ENCODE results near the gene PIK3R6. TPM values are rescaled to one million over a fixed set of nuclear protein-coding genes. Genes with fewer than 3 reads are reported as not detected.
A peak's percentile ranks its signal among the peaks of the same experiment; 100 is the strongest.

The PIK3R6 gene, protein sequence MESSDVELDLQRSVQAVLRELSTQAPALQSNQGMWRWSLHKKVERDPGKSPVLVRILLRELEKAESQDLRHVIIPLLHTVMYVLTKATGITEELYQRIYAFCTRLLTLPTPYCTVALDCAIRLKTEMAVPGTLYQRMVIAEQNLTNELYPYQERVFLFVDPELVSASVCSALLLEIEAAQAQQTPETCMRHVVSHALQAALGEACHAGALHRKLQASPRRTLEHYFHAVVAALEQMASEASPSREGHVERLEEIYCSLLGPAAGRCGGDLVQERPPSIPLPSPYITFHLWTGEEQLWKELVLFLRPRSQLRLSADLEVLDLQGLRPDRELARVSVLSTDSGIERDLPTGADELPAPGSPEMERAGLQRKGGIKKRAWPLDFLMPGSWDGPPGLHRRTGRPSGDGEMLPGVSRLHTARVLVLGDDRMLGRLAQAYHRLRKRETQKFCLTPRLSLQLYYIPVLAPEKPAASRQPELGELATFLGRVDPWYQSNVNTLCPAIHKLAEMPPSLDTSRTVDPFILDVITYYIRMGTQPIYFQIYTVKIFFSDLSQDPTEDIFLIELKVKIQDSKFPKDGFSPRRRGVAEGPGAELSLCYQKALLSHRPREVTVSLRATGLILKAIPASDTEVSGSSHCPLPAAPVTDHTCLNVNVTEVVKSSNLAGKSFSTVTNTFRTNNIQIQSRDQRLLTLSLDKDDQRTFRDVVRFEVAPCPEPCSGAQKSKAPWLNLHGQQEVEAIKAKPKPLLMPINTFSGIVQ
- total RNA-seq: 1 to 10 TPM in 1 of 4 donors, under 1 TPM in 1, not detected in 2; 0.55 to 1.4 TPM

- TF ChIP-seq, protein P1, sequence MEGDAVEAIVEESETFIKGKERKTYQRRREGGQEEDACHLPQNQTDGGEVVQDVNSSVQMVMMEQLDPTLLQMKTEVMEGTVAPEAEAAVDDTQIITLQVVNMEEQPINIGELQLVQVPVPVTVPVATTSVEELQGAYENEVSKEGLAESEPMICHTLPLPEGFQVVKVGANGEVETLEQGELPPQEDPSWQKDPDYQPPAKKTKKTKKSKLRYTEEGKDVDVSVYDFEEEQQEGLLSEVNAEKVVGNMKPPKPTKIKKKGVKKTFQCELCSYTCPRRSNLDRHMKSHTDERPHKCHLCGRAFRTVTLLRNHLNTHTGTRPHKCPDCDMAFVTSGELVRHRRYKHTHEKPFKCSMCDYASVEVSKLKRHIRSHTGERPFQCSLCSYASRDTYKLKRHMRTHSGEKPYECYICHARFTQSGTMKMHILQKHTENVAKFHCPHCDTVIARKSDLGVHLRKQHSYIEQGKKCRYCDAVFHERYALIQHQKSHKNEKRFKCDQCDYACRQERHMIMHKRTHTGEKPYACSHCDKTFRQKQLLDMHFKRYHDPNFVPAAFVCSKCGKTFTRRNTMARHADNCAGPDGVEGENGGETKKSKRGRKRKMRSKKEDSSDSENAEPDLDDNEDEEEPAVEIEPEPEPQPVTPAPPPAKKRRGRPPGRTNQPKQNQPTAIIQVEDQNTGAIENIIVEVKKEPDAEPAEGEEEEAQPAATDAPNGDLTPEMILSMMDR (IDR thresholded peaks at IDR 0.05): no peak
- no peak for TF ChIP-seq EP300 (IDR thresholded peaks at IDR 0.05; ENCODE audit: low read depth)
- no peak for TF ChIP-seq POLR2A (IDR thresholded peaks at IDR 0.05)
- peak in 1 of 3 donors; percentile 9 for TF ChIP-seq POLR2AphosphoS5 (IDR thresholded peaks at IDR 0.05)
- H3K27me3 ChIP-seq: no peaks in the 10 kb centered on the region
- WGBS, 2 donors (ENCODE audit: low coverage in 1 of 2): 0 to 57% methylated on average over 1 to 11 of the region's 12 CpGs
- in situ Hi-C loops (cut with MboI; ENCODE audit: low pct_ligation_motif_present in 1 of 4, low pct_unique_long_range_greater_than_20kb in 1 of 4, low sequenced_read_pairs in 3 of 4): no loop called here
- no peaks in the 10 kb centered on the region for H3K4me1 ChIP-seq
- no peaks in the 10 kb centered on the region for H3K36me3 ChIP-seq
- intact Hi-C loops (cut with DNase I; ENCODE audit: low total_unique reads): no loop called here
- H3K9me3 ChIP-seq: no peaks in the 10 kb centered on the region
- no peak for DNase-seq
- peak within 1 kb of the TSS in 1 of 4 donors; percentile 29 for H3K27ac ChIP-seq
- peak within 1 kb of the TSS in 1 of 4 donors; percentile 31 for H3K4me3 ChIP-seq
These were observed at the start of gene PIK3R6 for GRCh38 chr17:8867361-8867981. Gene PIK3R6 (minus strand): TSS chr17:8867674. CDS start chr17:8849794, 17,880 bp downstream.

DNA sequence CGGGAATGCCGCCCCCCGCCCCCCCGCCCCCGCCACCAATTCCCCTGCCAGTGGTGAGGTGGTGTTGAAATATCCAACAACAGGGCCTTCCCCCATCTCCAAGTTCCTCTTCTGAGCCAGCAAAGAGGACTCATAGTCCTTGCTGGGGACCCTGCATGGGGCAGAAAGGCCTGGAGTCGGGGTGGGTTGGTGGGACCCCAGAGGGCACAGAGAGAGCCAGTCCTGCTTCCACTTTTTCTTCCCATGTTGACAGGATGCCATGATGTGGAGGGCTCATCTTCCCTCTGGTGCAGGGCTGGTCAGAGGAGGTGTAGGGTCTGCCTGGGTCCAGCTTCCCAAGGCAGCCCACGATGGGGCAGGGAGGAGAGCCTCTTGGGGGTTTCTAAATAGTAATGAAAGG lies 49.0 kb upstream of the PIK3R6 start:
- no peaks in the 10 kb centered on the region for H3K27me3 ChIP-seq
- in situ Hi-C loops (cut with MboI; ENCODE audit: low pct_ligation_motif_present in 1 of 4, low pct_unique_long_range_greater_than_20kb in 1 of 4, low sequenced_read_pairs in 3 of 4): no loop called here
- WGBS, 2 donors (ENCODE audit: low coverage in 1 of 2): 66% methylated on average over 5 of the region's 7 CpGs; no CpG with 5 or more reads in 1 of the 2 donors

DNA sequence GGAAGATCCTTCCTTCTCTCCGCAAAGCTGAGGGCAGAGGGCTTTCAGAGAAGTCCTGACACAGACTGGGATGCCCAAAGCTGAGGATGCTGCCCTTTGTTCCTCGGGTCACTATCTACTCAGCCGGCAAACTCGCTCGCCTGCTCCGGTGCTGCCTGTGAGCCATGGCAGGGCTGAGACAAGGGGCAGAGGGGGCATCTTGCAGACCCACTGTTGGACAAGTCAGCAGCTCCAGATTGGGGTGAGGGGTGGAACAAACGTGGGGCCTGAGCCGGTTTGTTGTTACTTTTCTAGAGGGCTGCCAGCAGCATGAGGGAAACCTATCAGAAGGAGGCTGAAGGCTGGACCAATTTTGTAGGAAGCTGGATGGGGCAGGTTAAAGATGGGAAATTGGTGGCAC lies 47.1 kb upstream of the PIK3R6 start:
- TF ChIP-seq POLR2AphosphoS5 (IDR thresholded peaks at IDR 0.05): no peak
- no peak for TF ChIP-seq POLR2A (IDR thresholded peaks at IDR 0.05)
- TF ChIP-seq EP300 (IDR thresholded peaks at IDR 0.05; ENCODE audit: low read depth): no peak
- TF ChIP-seq, protein P1 (IDR thresholded peaks at IDR 0.05): no peak
- intact Hi-C loops (cut with DNase I; ENCODE audit: low total_unique reads) (no loop called here), in situ Hi-C loops (cut with MboI; ENCODE audit: low pct_ligation_motif_present in 1 of 4, low pct_unique_long_range_greater_than_20kb in 1 of 4, low sequenced_read_pairs in 3 of 4) (no loop called here)
- DNase-seq: no peak
- H3K36me3 ChIP-seq: no peaks in the 10 kb centered on the region
- no peak overlapping the region for H3K4me3 ChIP-seq
- peaks cover 0 to 8% of the 10 kb centered on the region in 2 donors for H3K9me3 ChIP-seq
- WGBS, 2 donors (ENCODE audit: low coverage in 1 of 2): 82% methylated on average over 8 of the region's 8 CpGs; no CpG with 5 or more reads in 1 of the 2 donors
- H3K27me3 ChIP-seq: no peaks in the 10 kb centered on the region
- H3K4me1 ChIP-seq: no peaks in the 10 kb centered on the region
- H3K27ac ChIP-seq: no peak overlapping the region

More for the DNA sequence above, 49.0 kb upstream of the PIK3R6 start:
- no peak for DNase-seq
- intact Hi-C loops (cut with DNase I; ENCODE audit: low total_unique reads): no loop called here
- Histone ChIP-seq H3K27ac (peak overlapping the region in 2 of 4 donors; percentile 17 to 40), H3K36me3 (no peaks in the 10 kb centered on the region), H3K4me3 (no peak overlapping the region), H3K4me1 (no peaks in the 10 kb centered on the region), H3K9me3 (peaks cover 0 to 8% of the 10 kb centered on the region in 2 donors)
- TF ChIP-seq EP300 (IDR thresholded peaks at IDR 0.05; ENCODE audit: low read depth): no peak
- TF ChIP-seq, protein P1 (IDR thresholded peaks at IDR 0.05): no peak

DNA sequence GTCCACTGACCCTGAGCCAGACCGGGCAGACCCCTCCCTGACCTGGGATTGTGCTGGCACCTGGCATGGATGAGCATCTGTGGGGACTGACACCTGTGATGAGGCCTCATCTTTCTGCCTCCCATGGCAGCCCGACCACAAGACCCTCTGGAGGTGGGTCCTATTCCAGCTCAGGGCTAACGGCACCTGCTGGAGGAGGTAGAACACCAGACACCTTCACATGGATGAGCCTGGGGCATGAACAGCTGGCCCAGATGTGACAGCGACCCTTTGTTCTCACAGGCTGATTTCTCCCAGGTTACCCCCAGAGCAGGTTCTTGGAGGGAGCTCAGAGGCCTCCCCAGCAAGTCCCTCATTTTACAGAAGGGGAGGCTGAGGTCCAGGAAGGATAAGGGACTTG lies 46.4 kb upstream of the PIK3R6 start:
- in situ Hi-C loops (cut with MboI; ENCODE audit: low pct_ligation_motif_present in 1 of 4, low pct_unique_long_range_greater_than_20kb in 1 of 4, low sequenced_read_pairs in 3 of 4): no loop called here
- TF ChIP-seq POLR2A (IDR thresholded peaks at IDR 0.05): no peak
- TF ChIP-seq, protein P1 (IDR thresholded peaks at IDR 0.05): no peak
- no peak for TF ChIP-seq POLR2AphosphoS5 (IDR thresholded peaks at IDR 0.05)
- TF ChIP-seq EP300 (IDR thresholded peaks at IDR 0.05; ENCODE audit: low read depth): no peak
- no peaks in the 10 kb centered on the region for H3K27me3 ChIP-seq
- no peak overlapping the region for H3K4me3 ChIP-seq
- H3K27ac ChIP-seq: no peak overlapping the region
- WGBS, 2 donors (ENCODE audit: low coverage in 1 of 2): 67% methylated on average over 4 of the region's 4 CpGs; no CpG with 5 or more reads in 1 of the 2 donors
- H3K4me1 ChIP-seq: no peaks in the 10 kb centered on the region
- no peak for DNase-seq
- H3K9me3 ChIP-seq: peaks cover 0 to 8% of the 10 kb centered on the region in 2 donors
- H3K36me3 ChIP-seq: no peaks in the 10 kb centered on the region
- intact Hi-C loops (cut with DNase I; ENCODE audit: low total_unique reads): no loop called here

Data from transverse colon (tissue), 4 donors.